ENCODE results near the gene FPGS. TPM values are rescaled to one million over a fixed set of nuclear protein-coding genes. Genes with fewer than 3 reads are reported as not detected.

The FPGS gene
- total and polyA plus RNA-seq, 2 donors (not counting 1 experiment from before 2014, with no cell fraction given) = 103 to 136 TPM

DNA sequence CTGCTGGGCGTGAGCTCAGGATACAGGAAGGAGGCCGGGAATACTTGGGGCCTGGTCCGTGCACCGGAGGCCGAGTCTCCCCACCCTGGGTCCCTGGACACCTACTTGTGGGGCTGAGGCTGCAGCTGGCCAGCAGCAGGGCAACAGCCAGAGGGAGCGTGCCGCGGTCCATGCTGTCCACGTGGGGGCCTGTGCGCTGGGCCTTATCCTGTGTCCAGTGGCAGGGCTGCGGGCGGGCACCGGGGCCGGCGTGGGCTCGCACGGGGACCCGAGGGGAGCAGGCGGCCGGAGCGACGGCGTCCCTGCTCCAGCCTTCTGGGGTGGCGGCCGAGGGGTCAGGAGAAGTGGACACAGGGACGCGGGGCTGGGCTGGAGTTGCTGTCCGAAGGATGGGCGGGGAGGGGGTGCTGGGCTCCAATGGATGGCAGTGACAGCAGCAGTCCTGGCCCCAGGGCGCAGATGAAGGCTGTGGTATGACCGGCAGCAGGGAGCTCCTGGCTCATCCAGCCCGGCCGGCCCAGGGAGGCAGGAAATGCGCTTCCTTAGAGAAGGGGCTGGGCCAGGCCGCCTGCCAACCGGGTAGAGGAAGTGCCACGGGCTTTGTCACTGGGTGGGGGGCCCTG, 51.6 kb downstream of the FPGS start, which contains the start of gene ENG:
Gene ENG (minus strand): TSS at position 475 of the 623 bp plus-strand sequence. CDS start 303 bp downstream, at position 172.
- Histone ChIP-seq H3K4me3 (ENCODE audit: control extremely low read depth in 1 of 5, extremely low read depth in 1 of 5, insufficient read depth in 1 of 5, low read depth in 2 of 5, low read length in 4 of 5) (peak within 1 kb of the TSS; percentile 45 to 92 (median 64)), H3K79me2 (ENCODE audit: control insufficient read depth, insufficient read depth, low read length) (peaks cover 11% of the 10 kb centered on the region), H3K27me3 (replicated peaks in 1 of 4; ENCODE audit: control extremely low read depth in 1 of 4, control insufficient read depth in 3 of 4, insufficient read depth in 4 of 4, low read length in 3 of 4) (no peaks in the 10 kb centered on the region), H3K27ac (ENCODE audit: low read length in 2 of 2) (peak within 1 kb of the TSS; percentile 24 to 74), H2AFZ (ENCODE audit: insufficient read depth, low read depth, low read length, poor library complexity, severe bottlenecking) (peak within 1 kb of the TSS; percentile 87), H3K4me1 (ENCODE audit: control insufficient read depth in 2 of 2, insufficient read depth in 2 of 2, low read length in 2 of 2) (peaks cover 36 to 57% of the 10 kb centered on the region in 2 donors), H4K20me1 (ENCODE audit: control insufficient read depth, insufficient read depth, low read length, poor library complexity, severe bottlenecking) (no peaks in the 10 kb centered on the region), H3K4me2 (replicated peaks; ENCODE audit: low read depth, low read length, poor library complexity, severe bottlenecking) (peak within 1 kb of the TSS; percentile 98), H3K9ac (ENCODE audit: low read length) (peak within 1 kb of the TSS; percentile 84), H3K36me3 (replicated peaks in 1 of 2; ENCODE audit: control extremely low read depth in 1 of 2, control insufficient read depth in 1 of 2, extremely low read depth in 1 of 2, insufficient read depth in 2 of 2, low read length in 1 of 2) (no peaks in the 10 kb centered on the region), H3K9me3 (ENCODE audit: control extremely low read depth in 1 of 3, control insufficient read depth in 2 of 3, insufficient read depth in 1 of 3, low read length in 2 of 3) (peaks cover 0 to 13% (median 6%) of the 10 kb centered on the region in 3 donors)
- POLR2A ChIA-PET = interaction anchor here (0.6 to 1.7 kb wide), 4 partner anchors 9 to 835 kb away, joined by 3 to 8 read pairs (median 4); partner anchors contain the start of gene ST6GALNAC4
- CTCF ChIA-PET = interaction anchor here (0.6 to 2.2 kb wide), 6 partner anchors 11 to 120 kb away, joined by 3 to 14 read pairs (median 6); partner anchors contain the start of gene TOR2A
- H3K27ac Mint-ChIP-seq = peak within 1 kb of the TSS; percentile 82
- H3K4me1 Mint-ChIP-seq = peaks cover 42% of the 10 kb centered on the region
- H3K9me3 Mint-ChIP-seq (ENCODE audit: insufficient read depth) = peaks cover 2% of the 10 kb centered on the region
- peak; percentile 46 for ATAC-seq (ENCODE audit: low read depth)
- peak within 1 kb of the TSS; percentile 87 for H3K4me3 Mint-ChIP-seq
- H3K27me3 Mint-ChIP-seq = no peaks in the 10 kb centered on the region
- intact Hi-C loops (cut with micrococcal nuclease) = no loop called here
- WGBS (ENCODE audit: insufficient coverage) = 5% methylated on average over 30 of the region's 37 CpGs
- DNase-seq = peak; percentile 30
- TF ChIP-seq EZH2 (IDR thresholded peaks at IDR 0.05; ENCODE audit: borderline replicate concordance, insufficient read depth, low read depth, low read length, poor library complexity, severe bottlenecking) = no peak
- TF ChIP-seq, protein P1, sequence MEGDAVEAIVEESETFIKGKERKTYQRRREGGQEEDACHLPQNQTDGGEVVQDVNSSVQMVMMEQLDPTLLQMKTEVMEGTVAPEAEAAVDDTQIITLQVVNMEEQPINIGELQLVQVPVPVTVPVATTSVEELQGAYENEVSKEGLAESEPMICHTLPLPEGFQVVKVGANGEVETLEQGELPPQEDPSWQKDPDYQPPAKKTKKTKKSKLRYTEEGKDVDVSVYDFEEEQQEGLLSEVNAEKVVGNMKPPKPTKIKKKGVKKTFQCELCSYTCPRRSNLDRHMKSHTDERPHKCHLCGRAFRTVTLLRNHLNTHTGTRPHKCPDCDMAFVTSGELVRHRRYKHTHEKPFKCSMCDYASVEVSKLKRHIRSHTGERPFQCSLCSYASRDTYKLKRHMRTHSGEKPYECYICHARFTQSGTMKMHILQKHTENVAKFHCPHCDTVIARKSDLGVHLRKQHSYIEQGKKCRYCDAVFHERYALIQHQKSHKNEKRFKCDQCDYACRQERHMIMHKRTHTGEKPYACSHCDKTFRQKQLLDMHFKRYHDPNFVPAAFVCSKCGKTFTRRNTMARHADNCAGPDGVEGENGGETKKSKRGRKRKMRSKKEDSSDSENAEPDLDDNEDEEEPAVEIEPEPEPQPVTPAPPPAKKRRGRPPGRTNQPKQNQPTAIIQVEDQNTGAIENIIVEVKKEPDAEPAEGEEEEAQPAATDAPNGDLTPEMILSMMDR (IDR thresholded peaks at IDR 0.05) = no peak

DNA sequence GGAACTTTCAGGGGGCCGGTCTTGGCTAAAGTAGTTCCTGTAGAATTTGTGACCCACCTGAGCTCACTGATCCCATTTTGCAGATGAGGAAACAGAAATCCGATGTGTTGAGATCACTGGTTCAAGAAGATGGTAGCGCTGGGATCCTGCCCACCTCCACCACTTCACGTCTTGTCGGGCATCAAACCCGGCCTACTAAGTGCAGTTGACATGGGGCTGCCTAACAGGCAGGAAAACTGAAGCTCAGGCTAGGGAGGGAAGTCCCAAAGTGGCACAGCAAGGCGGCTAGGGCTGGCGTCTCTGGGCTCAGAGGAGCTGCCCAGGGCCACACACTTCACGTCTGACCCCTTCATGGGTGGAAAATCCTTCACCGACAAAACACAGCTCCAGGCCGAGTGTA, 52.3 kb downstream of the FPGS start:
- peaks cover 0 to 6% (median 0%) of the 10 kb centered on the region in 3 donors for H3K9me3 ChIP-seq (ENCODE audit: control extremely low read depth in 1 of 3, control insufficient read depth in 2 of 3, insufficient read depth in 1 of 3, low read length in 2 of 3)
- H3K27me3 ChIP-seq (replicated peaks in 1 of 4; ENCODE audit: control extremely low read depth in 1 of 4, control insufficient read depth in 3 of 4, insufficient read depth in 4 of 4, low read length in 3 of 4) = no peaks in the 10 kb centered on the region
- peaks cover 8% of the 10 kb centered on the region for H3K79me2 ChIP-seq (ENCODE audit: control insufficient read depth, insufficient read depth, low read length)
- H3K4me1 ChIP-seq (ENCODE audit: control insufficient read depth in 2 of 2, insufficient read depth in 2 of 2, low read length in 2 of 2) = peaks cover 36 to 57% of the 10 kb centered on the region in 2 donors
- H4K20me1 ChIP-seq (ENCODE audit: control insufficient read depth, insufficient read depth, low read length, poor library complexity, severe bottlenecking) = no peaks in the 10 kb centered on the region
- POLR2A ChIA-PET = interaction anchor here (0.6 to 1.7 kb wide), 3 partner anchors 8 to 150 kb away, joined by 4 to 8 read pairs (median 5); partner anchors contain the start of gene ST6GALNAC4
- H3K27ac ChIP-seq (ENCODE audit: low read length in 2 of 2) = peak overlapping the region in 1 of 2 donors; percentile 46
- Mint-ChIP-seq H3K27ac (peak overlapping the region; percentile 53), H3K4me1 (peaks cover 42% of the 10 kb centered on the region), H3K9me3 (ENCODE audit: insufficient read depth) (no peaks in the 10 kb centered on the region), H3K4me3 (peak overlapping the region; percentile 29), H3K27me3 (no peaks in the 10 kb centered on the region)
- peak overlapping the region; percentile 87 for H2AFZ ChIP-seq (ENCODE audit: insufficient read depth, low read depth, low read length, poor library complexity, severe bottlenecking)
- TF ChIP-seq, protein P1 (IDR thresholded peaks at IDR 0.05) = no peak
- no peak for TF ChIP-seq EZH2 (IDR thresholded peaks at IDR 0.05; ENCODE audit: borderline replicate concordance, insufficient read depth, low read depth, low read length, poor library complexity, severe bottlenecking)
- no peak for ATAC-seq (ENCODE audit: low read depth)
- intact Hi-C loops (cut with micrococcal nuclease) = no loop called here
- peak overlapping the region; percentile 98 for H3K4me2 ChIP-seq (replicated peaks; ENCODE audit: low read depth, low read length, poor library complexity, severe bottlenecking)
- H3K9ac ChIP-seq (ENCODE audit: low read length) = peak overlapping the region; percentile 84
- peak overlapping the region in 3 of 5 experiments; percentile 17 to 64 (median 45) for H3K4me3 ChIP-seq (ENCODE audit: control extremely low read depth in 1 of 5, extremely low read depth in 1 of 5, insufficient read depth in 1 of 5, low read depth in 2 of 5, low read length in 4 of 5)
- DNase-seq = no peak
- no peaks in the 10 kb centered on the region for H3K36me3 ChIP-seq (replicated peaks in 1 of 2; ENCODE audit: control extremely low read depth in 1 of 2, control insufficient read depth in 1 of 2, extremely low read depth in 1 of 2, insufficient read depth in 2 of 2, low read length in 1 of 2)
- 73% methylated on average over 10 of the region's 11 CpGs for whole genome bisulfite sequencing (ENCODE audit: insufficient coverage)
- CTCF ChIA-PET = interaction anchor here (1.2 to 3.2 kb wide), 6 partner anchors 10 to 120 kb away, joined by 3 to 23 read pairs (median 5); partner anchors contain the start of gene TOR2A

All from B cell (primary cell).